ENCODE measurements around the gene PDE4A. TPM values are rescaled to one million over a fixed set of nuclear protein-coding genes. Genes with fewer than 3 reads are reported as not detected.

The PDE4A gene
- total and polyA plus RNA-seq, 2 of the 13 experiments (the other 11 are each of a cell fraction or from before 2014, with no cell fraction given), result 1.1 to 4.1 TPM

DNA sequence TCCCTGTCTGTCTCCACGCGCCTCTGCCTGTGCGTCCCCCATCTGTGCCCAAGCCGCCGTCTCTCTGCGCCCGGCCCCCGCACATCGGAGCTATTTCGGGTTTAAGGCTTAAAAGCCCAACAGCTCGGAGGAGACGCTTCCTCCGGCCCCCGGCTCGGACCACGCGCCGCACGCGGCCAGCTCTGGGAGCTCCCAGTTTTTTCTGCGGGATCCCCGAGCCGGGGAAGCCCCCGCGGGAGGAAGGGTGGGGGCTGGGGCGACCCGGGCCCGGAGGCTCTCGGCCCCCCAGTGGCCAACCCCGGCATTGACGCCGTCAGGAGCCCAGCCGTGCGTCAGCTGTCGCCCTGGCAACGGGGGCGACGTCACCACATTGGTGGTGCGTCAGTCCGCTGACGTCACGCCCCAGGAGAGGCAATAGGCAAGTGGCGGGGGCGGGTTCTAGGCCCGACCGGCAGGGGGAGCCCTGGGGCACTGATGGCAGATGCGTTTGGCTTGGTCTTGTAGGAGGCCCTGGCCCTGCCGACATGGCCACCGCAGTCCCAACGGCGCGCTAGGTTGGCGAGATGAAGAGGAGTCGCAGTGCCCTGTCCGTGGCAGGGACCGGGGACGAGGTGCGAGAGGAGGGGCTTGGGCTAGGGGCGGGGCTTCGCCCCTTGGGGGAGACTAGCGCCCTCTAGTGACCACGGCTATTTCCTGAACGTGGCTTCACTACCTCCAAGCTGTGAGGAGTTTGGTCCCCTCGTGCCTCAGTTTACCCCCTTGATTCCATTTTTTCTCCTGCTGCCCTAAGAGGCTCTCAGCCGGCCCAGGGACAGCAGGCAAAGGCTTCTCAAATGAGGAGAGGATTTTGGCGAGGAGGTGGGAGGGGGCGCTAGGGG lies 3.7 kb upstream of the PDE4A start (continued):
- TF ChIP-seq ZSCAN30 (CRISPR knock-in tag; IDR thresholded peaks at IDR 0.05) (no peak), HOXA5 (CRISPR knock-in tag; IDR thresholded peaks at IDR 0.05) (no peak), FOXK1 (CRISPR knock-in tag; IDR thresholded peaks at IDR 0.05; ENCODE audit: borderline replicate concordance, low read depth) (peak; percentile 74), ZFP37 (CRISPR knock-in tag; IDR thresholded peaks at IDR 0.05; ENCODE audit: borderline replicate concordance) (0 out of 2 replicates have a peak, but pooled peaks have one; percentile 61), ZFP90 (CRISPR knock-in tag; IDR thresholded peaks at IDR 0.05; ENCODE audit: borderline replicate concordance) (peak; percentile 97), MZF1 (CRISPR knock-in tag; IDR thresholded peaks at IDR 0.05; ENCODE audit: borderline replicate concordance) (no peak), KLF12 (CRISPR knock-in tag; IDR thresholded peaks at IDR 0.05; ENCODE audit: borderline replicate concordance) (peak; percentile 34; the same call in 1 of the 2 replicates), THAP11 (CRISPR knock-in tag; IDR thresholded peaks at IDR 0.05) (peak; percentile 84), ZNF121 (CRISPR knock-in tag; IDR thresholded peaks at IDR 0.05) (no peak), MAFF (IDR thresholded peaks at IDR 0.05; ENCODE audit: low read depth, low read length) (no peak), ZMYM4 (CRISPR knock-in tag; IDR thresholded peaks at IDR 0.05) (peak; percentile 95), PPARG (CRISPR knock-in tag; conservative IDR thresholded peaks at IDR 0.05) (peak; percentile 39; the same call in 1 of the 2 replicates), PCBP2 (optimal IDR thresholded peaks at IDR 0.05; ENCODE audit: low read depth, low read length, poor library complexity, severe bottlenecking) (no peak), RFX1 (IDR thresholded peaks at IDR 0.05) (peak; percentile 98), SALL1 (CRISPR knock-in tag; IDR thresholded peaks at IDR 0.05) (peak; percentile 84), HOXD1 (CRISPR knock-in tag; IDR thresholded peaks at IDR 0.05) (peak; percentile 92), SETDB1 (CRISPR knock-in tag; IDR thresholded peaks at IDR 0.05; ENCODE audit: borderline replicate concordance) (no peak), ZNF879 (CRISPR knock-in tag; IDR thresholded peaks at IDR 0.05) (no peak), PHF5A (CRISPR knock-in tag; IDR thresholded peaks at IDR 0.05; ENCODE audit: low read depth, unreplicated experiment) (peak; percentile 51), HCFC1 (IDR thresholded peaks at IDR 0.05; ENCODE audit: low read depth, low read length) (no peak)
- TF ChIP-seq, protein P1, sequence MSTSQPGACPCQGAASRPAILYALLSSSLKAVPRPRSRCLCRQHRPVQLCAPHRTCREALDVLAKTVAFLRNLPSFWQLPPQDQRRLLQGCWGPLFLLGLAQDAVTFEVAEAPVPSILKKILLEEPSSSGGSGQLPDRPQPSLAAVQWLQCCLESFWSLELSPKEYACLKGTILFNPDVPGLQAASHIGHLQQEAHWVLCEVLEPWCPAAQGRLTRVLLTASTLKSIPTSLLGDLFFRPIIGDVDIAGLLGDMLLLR (CRISPR knock-in tag; IDR thresholded peaks at IDR 0.05), result peak; percentile 75; the same call in 1 of the 2 replicates
- TF ChIP-seq, protein P2, sequence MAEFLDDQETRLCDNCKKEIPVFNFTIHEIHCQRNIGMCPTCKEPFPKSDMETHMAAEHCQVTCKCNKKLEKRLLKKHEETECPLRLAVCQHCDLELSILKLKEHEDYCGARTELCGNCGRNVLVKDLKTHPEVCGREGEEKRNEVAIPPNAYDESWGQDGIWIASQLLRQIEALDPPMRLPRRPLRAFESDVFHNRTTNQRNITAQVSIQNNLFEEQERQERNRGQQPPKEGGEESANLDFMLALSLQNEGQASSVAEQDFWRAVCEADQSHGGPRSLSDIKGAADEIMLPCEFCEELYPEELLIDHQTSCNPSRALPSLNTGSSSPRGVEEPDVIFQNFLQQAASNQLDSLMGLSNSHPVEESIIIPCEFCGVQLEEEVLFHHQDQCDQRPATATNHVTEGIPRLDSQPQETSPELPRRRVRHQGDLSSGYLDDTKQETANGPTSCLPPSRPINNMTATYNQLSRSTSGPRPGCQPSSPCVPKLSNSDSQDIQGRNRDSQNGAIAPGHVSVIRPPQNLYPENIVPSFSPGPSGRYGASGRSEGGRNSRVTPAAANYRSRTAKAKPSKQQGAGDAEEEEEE (CRISPR knock-in tag; IDR thresholded peaks at IDR 0.05; ENCODE audit: borderline replicate concordance), result no peak
- TF ChIP-seq, protein P3, sequence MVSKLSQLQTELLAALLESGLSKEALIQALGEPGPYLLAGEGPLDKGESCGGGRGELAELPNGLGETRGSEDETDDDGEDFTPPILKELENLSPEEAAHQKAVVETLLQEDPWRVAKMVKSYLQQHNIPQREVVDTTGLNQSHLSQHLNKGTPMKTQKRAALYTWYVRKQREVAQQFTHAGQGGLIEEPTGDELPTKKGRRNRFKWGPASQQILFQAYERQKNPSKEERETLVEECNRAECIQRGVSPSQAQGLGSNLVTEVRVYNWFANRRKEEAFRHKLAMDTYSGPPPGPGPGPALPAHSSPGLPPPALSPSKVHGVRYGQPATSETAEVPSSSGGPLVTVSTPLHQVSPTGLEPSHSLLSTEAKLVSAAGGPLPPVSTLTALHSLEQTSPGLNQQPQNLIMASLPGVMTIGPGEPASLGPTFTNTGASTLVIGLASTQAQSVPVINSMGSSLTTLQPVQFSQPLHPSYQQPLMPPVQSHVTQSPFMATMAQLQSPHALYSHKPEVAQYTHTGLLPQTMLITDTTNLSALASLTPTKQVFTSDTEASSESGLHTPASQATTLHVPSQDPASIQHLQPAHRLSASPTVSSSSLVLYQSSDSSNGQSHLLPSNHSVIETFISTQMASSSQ (IDR thresholded peaks at IDR 0.05; ENCODE audit: low read depth), result no peak
- TF ChIP-seq, protein P3 (CRISPR knock-in tag; IDR thresholded peaks at IDR 0.05; ENCODE audit: borderline replicate concordance), result peak; percentile 53; the same call in 1 of the 2 replicates
